HG02981 (cell line): Measurements from ENCODE around the gene SLC34A1.
"Not testable (repeated sequence)": the region's sequence is repeated elsewhere in the genome, so short reads cannot be mapped to it uniquely, and the experiment has no call there.

Experiments used
- ATAC-seq: cut with Tn5 transposase; IDR thresholded peaks from one replicate; pipeline ENCODE4 v1.9.1; 2021; ENCODE audit warnings: mild to moderate bottlenecking, moderate library complexity; ENCODE audit not compliant: unreplicated experiment

SLC34A1 gene

GRCh38 chr5:177367981-177368868 is 16.0 kb upstream of the SLC34A1 start:
- no peak for ATAC-seq

DNA sequence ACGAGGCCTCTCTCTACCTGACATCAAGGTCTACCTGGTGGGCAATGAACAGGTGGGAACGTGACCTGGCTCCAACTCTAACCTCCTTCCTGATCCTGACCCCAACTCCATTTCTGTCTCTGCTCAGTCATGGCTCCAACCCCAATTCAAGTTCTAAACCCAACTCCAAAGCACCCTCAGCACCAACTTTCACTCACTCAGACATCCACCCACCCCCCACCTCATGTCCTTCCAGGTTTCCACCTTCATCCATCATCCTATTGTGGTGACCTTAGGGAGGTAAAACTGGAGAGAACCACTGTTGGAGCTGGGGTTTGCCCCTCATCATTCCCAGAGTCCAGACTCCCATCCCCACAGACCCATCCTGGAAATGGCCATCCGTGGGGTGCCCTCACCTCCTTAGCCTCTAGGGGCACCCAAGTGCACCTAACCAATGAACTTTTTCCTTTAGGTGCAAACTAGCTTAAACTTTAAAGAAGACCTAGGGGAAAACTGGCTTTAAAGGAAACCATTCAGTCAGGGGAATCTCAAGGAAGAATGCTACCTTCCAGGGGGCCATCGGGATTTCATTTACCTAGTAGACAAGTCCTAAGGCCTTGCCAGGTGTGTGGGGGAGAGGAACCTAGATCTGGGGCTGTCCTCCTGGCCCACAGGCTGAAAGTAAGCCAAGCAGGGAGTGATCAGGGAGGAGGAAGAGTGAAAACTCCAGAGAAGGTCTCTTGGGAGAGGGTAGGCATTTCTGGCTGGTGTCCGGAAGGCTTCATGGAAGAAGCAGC is 15.2 kb upstream of the SLC34A1 start:
- no peak for ATAC-seq

DNA sequence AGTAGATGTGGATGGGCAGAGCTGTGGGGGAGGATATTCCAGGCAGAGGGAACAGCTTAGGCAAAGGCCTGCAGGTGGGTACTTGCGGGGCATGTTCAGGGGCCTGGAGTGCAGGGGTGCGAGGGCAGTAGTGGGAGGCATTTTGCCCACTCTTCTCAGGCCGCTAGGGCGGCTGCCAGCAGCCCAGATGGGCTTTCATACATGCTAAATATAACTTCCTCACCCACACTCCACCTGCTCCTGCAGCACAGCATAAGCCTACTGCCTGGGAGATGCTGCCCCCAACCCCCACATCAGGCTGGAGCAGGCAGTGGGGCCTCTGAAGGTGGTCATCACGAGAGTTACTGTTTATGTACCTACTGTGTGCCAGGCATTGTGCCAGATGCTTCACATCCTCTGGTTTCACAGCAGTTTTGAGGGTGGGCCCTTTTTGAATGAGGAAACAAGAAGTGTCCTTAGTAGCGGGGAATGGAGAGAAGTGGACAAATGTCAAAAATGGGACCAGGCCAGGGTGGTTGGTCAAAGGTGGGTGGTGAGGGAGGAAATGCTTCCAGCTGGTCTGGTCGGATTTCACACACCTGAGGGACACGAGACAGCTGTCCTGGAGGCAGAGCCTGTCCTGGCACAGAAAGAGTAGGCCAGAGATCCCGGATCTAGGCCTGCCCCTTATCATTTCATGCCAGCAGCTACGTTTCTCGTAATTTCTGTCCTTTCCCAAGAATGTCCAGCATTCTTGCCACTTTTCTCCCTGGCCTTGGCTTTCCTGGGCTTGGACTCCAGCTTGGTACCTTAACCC is 14.4 kb upstream of the SLC34A1 start:
- ATAC-seq: no peak

- peak; percentile 52 for ATAC-seq
These were observed 13.6 kb upstream of the SLC34A1 start for GRCh38 chr5:177370488-177371119.

GRCh38 chr5:177371120-177372033 is 12.9 kb upstream of the SLC34A1 start:
- no peak for ATAC-seq

DNA sequence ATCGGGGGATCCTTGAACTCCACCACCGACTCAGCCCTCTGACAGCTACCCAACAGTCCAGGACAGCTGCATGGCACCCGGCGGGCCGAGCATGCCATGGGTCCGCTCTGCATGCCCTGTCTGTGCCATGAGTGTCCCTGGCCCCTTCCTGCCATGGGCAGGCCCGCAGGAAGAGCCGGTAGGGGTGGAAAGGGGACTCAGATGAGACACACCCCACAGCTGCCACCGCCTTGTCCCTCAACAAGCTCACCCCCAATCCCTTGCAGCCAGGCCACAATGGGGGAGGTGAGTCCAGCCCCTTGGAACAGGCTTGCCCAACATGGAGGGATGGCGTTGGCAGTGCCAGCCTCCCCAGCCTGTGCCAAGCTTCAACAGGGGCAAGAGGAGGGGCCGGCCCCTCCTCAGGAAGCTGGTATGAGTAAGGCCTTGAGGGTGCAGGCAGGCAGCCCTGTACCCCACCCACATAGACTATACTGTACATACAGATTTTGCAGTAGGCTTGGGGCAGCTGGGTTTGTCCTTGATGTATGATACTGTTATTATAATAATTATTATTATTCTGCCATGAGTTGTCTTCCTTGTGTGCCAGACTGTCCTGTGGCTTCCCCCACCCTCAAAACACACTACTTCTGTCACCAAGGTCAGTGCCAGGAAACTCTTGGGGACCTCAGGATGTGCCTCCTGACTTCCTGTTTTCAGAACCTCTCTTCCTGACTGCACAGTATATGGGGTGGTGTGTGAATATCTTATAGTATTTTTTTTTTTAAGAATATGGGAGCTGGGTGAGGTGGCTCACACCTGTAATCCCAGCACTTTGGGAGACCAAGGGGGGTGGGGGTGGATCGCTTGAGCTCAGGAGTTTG is 12.0 kb upstream of the SLC34A1 start:
- no peak for ATAC-seq

GRCh38 chr5:177372910-177373309 is 11.3 kb upstream of the SLC34A1 start:
- ATAC-seq: no peak

DNA sequence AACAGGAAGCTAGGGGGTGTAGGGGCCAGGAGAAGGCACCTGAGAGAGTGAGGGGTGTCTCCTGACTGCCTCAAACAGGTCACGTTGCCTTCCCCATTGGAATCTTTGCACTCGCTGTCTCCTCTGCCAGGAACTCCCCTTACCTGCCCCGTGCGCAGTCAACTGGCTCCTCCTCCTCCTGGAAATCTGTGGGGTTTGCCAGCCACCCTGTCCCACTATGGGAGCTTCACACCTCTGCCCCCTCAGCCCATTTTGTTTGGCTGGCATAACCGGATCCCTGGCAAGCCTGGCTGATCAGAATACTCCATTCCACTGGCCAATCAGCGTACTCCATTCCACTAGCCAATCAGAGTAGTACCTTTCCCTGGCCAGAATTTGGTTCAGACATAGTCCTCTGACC is 10.4 kb upstream of the SLC34A1 start:
- no peak for ATAC-seq

- ATAC-seq: no peak
These were observed 10.0 kb upstream of the SLC34A1 start for GRCh38 chr5:177374211-177374610.

DNA sequence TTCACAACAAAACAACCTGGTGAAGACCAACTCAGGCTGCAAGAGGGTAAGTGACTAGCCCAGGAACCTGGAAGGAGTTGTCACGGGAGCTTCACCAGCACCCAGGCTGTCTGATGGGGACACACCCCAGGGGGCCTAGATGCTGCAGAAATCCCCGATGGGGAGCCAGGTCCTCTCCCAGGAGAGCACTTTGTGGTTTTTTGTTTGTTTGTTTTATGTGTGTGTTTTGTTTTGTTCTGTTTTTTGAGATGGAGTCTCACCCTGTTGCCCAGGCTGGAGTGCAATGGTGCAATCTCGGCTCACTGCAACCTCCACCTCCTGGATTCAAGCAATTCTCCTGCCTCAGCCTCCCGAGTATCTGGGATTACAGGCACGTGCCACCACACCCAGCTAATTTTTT is 8.7 kb upstream of the SLC34A1 start:
- not testable (repeated sequence) for ATAC-seq

DNA sequence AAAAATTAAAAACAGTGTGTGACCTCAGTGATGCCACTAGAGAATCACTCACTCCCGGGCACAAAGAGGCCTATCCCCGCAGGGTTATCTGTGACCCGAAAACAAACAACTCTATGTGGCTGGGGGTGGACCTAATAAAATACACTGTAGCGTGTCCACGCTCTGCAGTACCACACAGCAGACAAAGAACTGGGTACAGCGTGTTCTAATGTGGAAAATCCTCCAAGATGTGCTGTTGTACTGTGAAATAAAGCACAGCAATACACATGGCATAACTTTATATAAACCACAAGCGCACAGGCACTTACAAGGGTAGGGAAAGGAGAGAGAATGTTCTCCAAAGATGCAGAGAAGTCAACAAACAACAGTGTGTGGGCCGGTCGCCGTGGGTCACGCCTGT is 8.1 kb upstream of the SLC34A1 start:
- ATAC-seq: no peak

- ATAC-seq: no peak
These were observed 6.1 kb upstream of the SLC34A1 start for GRCh38 chr5:177377851-177378776.

DNA sequence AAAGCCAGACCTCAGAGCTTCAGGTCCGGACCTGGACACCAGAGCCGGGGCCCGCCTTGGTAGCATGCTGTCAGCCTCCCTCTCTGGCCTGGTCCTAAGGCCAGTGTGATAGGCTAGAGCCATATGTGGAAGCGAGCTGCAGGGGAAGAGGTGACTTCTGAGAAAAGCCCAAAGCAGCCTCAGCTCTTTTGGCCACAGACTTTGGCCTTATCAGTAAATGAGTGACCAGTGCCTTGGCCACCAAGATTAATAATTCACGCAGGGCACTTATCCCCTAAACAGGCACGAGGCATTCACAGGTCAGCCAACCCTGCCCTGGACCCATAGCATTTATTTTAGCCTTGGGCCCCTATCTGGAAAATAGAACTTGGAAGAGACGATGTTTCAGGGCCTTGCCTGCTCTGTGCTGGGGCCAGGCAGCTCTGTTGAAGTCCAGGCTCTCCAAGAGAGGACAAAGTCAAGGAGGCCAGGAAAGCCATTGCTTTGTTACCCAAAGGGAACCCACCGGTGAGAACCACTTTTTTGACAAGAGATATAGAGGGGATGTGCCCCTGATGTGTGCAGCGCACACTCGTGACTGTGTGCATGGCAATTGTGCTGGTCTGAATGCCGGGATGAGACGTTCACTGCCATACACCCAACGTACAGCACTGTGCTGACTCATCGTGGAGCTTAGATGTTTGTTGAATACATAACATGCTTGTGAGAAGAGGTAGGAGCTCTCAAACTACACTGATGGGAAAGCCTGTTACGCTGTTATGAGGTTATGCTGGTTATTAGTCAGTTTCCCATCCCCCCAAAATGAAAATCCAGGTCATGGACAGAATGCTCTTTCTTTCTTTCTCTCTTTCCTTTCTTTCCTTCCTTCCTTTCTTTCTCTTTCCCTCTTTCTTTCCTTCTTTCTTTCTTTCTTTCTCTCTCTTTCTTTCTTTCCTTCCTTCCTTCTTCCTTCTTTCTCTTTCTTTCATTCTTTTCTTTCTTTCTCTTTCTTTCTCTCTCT is 5.0 kb upstream of the SLC34A1 start:
- peak; percentile 68 for ATAC-seq

DNA sequence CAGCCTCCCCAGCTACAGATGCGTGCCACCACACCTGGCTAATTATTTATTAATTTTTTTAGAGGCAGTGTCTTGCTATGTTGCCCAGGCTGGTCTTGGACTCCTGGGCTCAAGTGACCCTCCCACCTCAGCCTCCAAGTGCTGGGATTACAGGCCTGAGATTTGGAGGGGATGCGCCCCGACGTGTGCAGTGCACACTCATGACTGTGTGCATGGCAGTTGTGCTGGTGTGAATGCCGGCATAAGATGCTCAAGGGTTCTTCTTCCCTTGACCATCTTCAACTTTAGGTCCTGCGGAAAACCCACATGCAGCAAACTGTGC is 3.5 kb upstream of the SLC34A1 start:
- ATAC-seq: no peak

DNA sequence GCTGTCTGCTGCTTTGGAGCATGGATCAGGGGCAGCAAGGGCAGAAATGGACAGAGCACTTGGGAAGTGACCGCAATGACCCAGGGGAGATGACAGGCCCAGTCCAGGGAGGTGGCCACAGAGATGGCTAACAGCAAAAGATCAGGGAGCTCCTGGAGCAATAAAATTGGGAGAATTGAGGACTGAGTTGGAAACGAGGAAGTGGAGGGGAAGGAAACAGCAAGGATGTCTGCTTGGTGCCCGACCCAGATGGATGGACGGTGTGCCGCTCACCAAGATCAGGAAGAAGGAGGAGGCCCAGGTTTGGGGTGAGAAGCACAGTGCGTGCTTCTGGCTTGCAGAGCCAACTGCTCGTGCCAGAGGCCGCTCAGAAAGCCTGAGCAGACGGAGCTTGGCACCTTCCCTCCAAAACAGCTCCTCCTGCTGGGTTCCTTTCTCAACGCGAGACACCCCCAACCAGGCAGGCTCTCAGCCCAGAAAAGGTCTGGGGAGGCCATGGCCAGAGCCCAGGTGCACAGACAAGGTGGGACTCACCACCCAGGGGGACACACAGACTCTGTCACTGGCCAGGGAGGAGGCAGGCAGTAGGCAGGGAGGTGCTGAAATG is 1.7 kb upstream of the SLC34A1 start:
- no peak for ATAC-seq

DNA sequence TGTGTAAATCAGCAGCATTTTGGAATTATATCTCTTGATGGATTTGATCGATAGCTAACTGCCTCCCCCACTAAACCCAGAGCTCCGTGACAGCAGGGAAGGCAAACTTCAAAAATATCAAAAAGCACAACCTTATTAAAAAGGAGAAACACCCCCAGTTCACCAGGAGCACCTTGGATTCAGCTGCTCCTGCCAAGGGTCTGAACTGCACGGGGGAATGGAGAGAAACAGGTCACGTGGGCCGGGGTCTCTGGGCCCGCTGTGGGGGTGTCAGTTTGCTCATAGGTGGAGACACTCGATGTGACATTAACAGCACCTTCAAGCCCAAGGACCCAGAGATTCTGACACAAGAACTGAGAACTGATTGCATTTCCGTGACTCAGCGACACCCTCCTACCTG is 1.1 kb upstream of the SLC34A1 start:
- ATAC-seq: no peak
